Chondrocyte (in vitro differentiated cells): Measurements from ENCODE around the gene CUL7. TPM values are rescaled to one million over a fixed set of nuclear protein-coding genes. Genes with fewer than 3 reads are reported as not detected.

Experiments used
- DNase-seq: peaks from one replicate; pipeline ENCODE4 v3.0.0; 2021; ENCODE audit warnings: mixed read lengths, low spot score
- H3K27ac Mint-ChIP-seq: one replicate; pipeline ENCODE4 v1.8.0; 2021; ENCODE audit warnings: mild to moderate bottlenecking, moderate library complexity, mixed read lengths; ENCODE audit not compliant: unreplicated experiment
- H3K27me3 Mint-ChIP-seq: 2 replicates; pipeline ENCODE4 v1.8.0; 2021; ENCODE audit warnings: low read depth, mixed read lengths
- H3K36me3 Mint-ChIP-seq: 2 replicates; pipeline ENCODE4 v1.8.0; 2021; ENCODE audit warnings: low read depth, mixed read lengths
- H3K4me1 Mint-ChIP-seq: 2 replicates; pipeline ENCODE4 v1.8.0; 2021; ENCODE audit warnings: low read depth, mild to moderate bottlenecking, mixed read lengths
- H3K4me3 Mint-ChIP-seq: one replicate; pipeline ENCODE4 v1.8.0; 2021; ENCODE audit warnings: mild to moderate bottlenecking, moderate library complexity, mixed read lengths; ENCODE audit not compliant: unreplicated experiment
- H3K9me3 Mint-ChIP-seq: 2 replicates; pipeline ENCODE4 v1.8.0; 2021; ENCODE audit warnings: low read depth, mixed read lengths
- CTCF ChIP-seq: fragments of 200-600 bp; sonication (generic); IDR thresholded peaks from 2 replicates; pipeline ENCODE4 v1.5.0; 2021; ENCODE audit warnings: antibody characterized with exemption, mild to moderate bottlenecking, moderate library complexity
- total RNA-seq: library from RNA; stranded (reverse); gene quantifications from 3 replicates; pipeline ENCODE4 v1.2.1, GENCODE V29; 2021

CUL7 gene
- total RNA-seq, 1 donor from 2014 or later, result 54.3 TPM

- Mint-ChIP-seq H3K4me1 (peaks cover 46% of the 10 kb centered on the region), H3K27me3 (no peaks in the 10 kb centered on the region), H3K27ac (peak overlapping the region; percentile 97), H3K9me3 (no peaks in the 10 kb centered on the region), H3K4me3 (peak overlapping the region; percentile 98), H3K36me3 (peaks cover 27% of the 10 kb centered on the region)
- TF ChIP-seq CTCF, result no peak
- no peak for DNase-seq
These were observed 658 bp downstream of the CUL7 start for GRCh38 chr6:43052842-43053544.

- Mint-ChIP-seq H3K36me3 (peaks cover 28% of the 10 kb centered on the region), H3K9me3 (no peaks in the 10 kb centered on the region), H3K27me3 (no peaks in the 10 kb centered on the region), H3K4me1 (peaks cover 45% of the 10 kb centered on the region), H3K27ac (peak overlapping the region; percentile 97), H3K4me3 (peak overlapping the region; percentile 98)
- DNase-seq, result no peak
- no peak for TF ChIP-seq CTCF
These were observed 1.3 kb downstream of the CUL7 start for GRCh38 chr6:43052225-43052841.

GRCh38 chr6:43050981-43051380 lies 2.7 kb downstream of the CUL7 start:
- Mint-ChIP-seq H3K9me3 (no peaks in the 10 kb centered on the region), H3K27me3 (no peaks in the 10 kb centered on the region), H3K4me3 (peak overlapping the region; percentile 53), H3K27ac (no peak overlapping the region), H3K36me3 (peaks cover 36% of the 10 kb centered on the region), H3K4me1 (peaks cover 45% of the 10 kb centered on the region)
- no peak for TF ChIP-seq CTCF
- no peak for DNase-seq

GRCh38 chr6:43047998-43048397 lies 5.7 kb downstream of the CUL7 start:
- Mint-ChIP-seq H3K27ac (no peak overlapping the region), H3K36me3 (peaks cover 47% of the 10 kb centered on the region), H3K4me1 (peaks cover 34% of the 10 kb centered on the region), H3K4me3 (no peak overlapping the region), H3K27me3 (no peaks in the 10 kb centered on the region), H3K9me3 (no peaks in the 10 kb centered on the region)
- TF ChIP-seq CTCF, result no peak
- no peak for DNase-seq

- Mint-ChIP-seq H3K27me3 (no peaks in the 10 kb centered on the region), H3K4me1 (peaks cover 9% of the 10 kb centered on the region), H3K9me3 (no peaks in the 10 kb centered on the region), H3K4me3 (no peak overlapping the region), H3K36me3 (peaks cover 54% of the 10 kb centered on the region), H3K27ac (no peak overlapping the region)
- no peak for TF ChIP-seq CTCF
- no peak for DNase-seq
These were observed 8.2 kb downstream of the CUL7 start for GRCh38 chr6:43045371-43045930.
